ENCODE data around the gene RFWD3.
A peak's percentile ranks its signal among the peaks of the same experiment; 100 is the strongest.

Gene RFWD3

GRCh38 chr16:74611721-74612120 lies 55.0 kb downstream of the RFWD3 start:
- DNase-seq = no peak

GRCh38 chr16:74608944-74609343 lies 57.7 kb downstream of the RFWD3 start:
- peak; percentile 55 for DNase-seq

- DNase-seq = no peak
Measured at GRCh38 chr16:74608381-74608780, 58.3 kb downstream of the RFWD3 start.

DNA sequence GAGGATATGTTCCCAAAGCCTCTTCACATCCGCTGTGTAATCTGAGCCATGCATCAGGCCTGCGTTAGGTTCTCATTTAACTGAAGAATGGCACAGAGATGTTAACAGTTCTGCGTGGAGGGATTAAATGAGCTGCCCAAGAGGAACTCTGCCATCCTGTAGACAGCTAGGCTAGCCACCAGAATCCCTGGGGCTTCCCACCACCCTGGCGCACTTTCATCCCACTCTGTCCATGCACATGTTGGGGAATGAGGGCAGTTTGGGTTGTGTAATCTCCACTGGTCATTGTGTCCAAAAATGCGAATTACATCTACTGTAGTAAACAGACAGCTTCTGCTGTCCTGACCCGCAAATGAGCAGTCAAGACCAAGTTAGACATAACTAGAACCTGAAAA lies 58.7 kb downstream of the RFWD3 start:
- DNase-seq = no peak

GRCh38 chr16:74607310-74607961 lies 59.2 kb downstream of the RFWD3 start:
- DNase-seq = no peak

- DNase-seq = peak; percentile 88
Measured at GRCh38 chr16:74606521-74607309, 60.0 kb downstream of the RFWD3 start, which contains the start of gene GLG1. Gene GLG1 (minus strand): TSS chr16:74607114. CDS start chr16:74607094, 20 bp downstream.

- no peak for DNase-seq
Measured at GRCh38 chr16:74605746-74606520, 60.7 kb downstream of the RFWD3 start.

DNA sequence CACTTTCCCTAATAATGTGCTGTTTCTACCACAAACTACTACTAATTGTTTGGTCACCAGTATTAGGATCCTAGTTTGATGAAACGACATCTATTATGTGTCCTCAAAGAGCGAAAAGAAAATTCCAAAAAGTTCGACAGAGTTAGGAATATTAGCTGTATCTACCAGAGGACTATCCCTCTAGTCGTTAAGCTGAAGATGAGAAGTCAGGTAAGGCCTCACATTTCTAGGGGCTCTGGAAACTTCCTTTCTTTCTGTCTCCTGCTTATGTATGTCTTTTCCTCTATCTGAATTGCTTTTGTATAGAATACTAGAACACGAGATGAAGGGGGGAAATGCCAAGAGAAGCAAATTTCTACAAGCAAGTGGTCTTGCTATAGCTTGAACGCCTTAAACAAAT lies 61.3 kb downstream of the RFWD3 start:
- DNase-seq = no peak

DNA sequence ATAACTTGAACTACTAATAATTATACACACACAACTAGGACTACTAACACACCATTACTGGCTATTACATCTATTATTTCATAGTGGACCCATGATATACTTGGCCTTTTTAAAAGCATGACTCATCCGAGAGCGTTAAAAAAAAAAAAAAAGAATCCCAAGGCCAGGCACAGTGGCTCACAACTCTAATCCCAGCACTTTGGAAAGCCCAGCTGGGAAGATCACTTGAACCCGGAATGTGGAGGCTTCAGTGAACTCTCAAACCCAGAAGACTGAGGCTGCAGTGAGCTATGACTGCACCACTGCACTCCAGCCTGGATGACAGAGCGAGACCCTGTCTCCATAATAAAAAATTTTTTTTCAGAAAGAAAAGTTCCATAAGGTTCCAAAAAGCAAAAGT lies 62.8 kb downstream of the RFWD3 start:
- no peak for DNase-seq

GRCh38 chr16:74601126-74601871 lies 65.4 kb downstream of the RFWD3 start:
- peak; percentile 76 for DNase-seq

DNA sequence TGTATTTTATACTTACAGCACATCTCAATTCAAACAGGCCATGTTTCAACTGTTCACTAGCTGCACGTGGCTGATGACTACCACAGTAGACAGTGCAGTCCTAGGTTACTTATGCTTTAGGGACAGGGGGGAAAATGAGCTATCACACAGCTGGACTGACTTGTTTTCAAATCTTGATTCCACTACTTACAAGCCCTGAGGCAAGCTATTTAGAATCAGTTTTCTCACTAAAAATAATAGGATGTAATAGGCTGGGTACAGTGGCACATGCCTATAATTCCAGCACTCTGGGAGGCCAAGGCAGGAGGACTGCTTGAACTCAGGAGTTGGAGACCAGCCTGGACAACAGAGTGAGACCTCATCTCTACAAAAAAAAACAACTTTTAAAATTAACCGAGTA lies 70.1 kb downstream of the RFWD3 start:
- no peak for DNase-seq

DNA sequence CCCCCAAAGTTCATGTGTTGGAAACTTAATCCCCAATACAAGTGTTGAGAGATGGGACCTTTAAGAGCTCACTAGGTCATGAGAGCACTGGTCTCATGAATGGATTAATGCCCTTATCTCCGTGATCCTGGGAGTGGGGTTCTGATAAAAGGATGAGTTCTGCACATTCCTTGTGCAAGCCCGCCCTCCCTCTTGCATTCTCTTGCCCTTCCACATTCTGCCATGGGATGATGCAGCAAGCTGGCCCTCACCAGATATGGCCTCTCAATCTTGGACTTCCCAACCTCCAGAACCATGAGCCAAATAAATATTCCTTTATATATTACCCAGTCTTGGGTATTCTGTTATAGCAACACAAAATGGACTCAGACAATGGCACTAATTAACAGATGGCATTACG lies 73.8 kb downstream of the RFWD3 start:
- DNase-seq = no peak

DNA sequence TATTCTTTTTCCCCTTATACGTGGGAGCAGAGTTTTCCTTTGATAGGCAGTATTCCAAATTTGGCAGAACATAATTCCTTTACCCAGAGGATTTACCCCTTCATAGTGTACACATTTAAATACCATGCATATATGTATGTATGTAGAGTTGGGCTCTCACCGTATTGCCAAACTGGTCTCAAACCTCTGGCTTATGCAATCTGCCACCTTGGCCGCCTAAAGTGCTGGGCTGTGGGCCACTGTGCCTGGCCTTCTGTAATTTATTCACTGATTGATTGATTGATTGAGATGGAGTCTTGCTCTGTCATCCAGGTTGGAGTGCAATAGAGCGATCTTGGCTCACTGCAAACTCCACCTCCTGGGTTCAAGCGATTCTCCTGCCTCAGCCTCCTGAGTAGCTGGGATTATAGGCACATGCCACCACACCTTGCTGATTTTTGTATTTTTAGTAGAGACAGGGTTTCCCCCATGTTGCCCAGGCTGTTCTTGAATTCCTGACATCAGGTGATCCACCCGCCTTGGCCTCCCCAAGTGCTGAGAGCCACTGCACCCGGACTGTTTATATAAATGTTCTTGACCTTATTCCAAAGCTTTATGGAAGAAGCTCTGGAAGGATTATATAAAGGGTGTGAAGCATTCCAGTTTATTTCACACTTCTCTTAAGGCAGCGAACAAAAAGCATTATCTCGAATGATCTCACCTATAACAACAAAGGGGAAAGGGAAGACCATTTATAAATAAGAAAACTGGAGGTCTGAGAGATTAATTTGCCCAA lies 74.6 kb downstream of the RFWD3 start:
- no peak for DNase-seq

DNA sequence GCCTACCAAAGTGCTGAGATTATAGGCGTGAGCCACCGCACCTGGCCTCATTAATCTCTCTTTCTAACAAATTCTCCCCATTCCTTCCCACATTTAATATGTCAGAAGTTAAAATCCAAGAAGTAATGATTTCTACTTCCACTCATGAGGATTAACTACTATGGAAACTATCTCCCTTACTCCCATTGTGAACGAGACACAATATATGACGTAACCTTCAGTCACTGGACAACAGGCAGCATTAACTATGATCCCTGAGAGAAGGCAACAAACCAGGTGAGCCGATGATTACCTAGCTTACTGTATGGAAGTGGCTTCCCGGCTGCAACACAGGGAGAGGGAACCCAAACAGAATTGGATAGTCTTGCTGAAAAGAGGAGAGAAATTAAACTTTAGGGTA lies 79.7 kb downstream of the RFWD3 start:
- DNase-seq = no peak

DNA sequence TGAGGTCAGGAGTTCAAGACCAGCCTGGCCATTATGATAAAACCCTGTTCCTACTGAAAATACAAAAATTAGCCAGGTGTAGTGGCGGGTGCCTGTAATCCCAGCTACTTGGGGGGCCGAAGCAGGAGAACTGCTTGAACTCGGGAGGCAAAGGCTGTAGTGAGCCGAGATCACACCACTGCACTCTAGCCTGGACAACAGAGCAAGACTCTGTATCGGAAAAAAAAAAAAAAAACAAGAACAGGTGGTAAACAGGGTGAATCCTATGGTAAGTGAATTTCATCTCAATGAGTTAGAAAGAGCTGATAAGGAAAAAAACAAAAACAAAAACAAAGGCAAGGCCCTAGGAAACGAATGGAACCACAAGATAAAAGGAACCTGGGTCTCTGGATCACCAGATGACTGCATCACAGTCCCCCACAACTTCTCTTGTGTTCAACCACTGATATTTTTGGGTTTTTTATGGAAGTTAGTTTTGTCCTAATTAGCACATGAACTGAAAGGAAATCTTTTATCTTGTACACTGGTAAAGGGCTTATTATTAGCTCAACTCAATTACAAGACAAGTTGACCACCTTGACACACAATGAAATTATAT lies 80.7 kb downstream of the RFWD3 start:
- DNase-seq = no peak

GRCh38 chr16:74583926-74584666 lies 82.6 kb downstream of the RFWD3 start:
- no peak for DNase-seq

- no peak for DNase-seq
Measured at GRCh38 chr16:74582970-74583369, 83.7 kb downstream of the RFWD3 start.

DNA sequence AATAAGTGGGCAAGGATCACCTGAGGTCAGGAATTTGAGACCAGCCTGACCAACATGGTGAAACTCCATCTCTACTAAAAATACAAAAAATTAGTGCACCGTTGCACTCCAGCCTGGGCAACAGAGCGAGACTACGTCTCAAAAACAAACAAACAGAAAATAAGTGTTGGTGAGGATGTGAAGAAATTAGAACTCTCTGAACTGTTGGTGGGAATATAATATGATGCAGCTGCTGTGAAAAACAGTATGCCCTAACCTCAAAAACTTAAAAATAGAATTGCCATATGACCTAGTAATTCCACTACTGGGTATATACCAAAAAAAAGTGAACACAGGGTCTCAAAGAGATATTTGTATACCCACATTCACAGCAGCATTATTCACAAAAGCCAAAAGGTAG lies 85.8 kb downstream of the RFWD3 start:
- DNase-seq = no peak

- DNase-seq = no peak
Measured at GRCh38 chr16:74578838-74579237, 87.8 kb downstream of the RFWD3 start.

GRCh38 chr16:74578433-74578832 lies 88.2 kb downstream of the RFWD3 start:
- no peak for DNase-seq

DNA sequence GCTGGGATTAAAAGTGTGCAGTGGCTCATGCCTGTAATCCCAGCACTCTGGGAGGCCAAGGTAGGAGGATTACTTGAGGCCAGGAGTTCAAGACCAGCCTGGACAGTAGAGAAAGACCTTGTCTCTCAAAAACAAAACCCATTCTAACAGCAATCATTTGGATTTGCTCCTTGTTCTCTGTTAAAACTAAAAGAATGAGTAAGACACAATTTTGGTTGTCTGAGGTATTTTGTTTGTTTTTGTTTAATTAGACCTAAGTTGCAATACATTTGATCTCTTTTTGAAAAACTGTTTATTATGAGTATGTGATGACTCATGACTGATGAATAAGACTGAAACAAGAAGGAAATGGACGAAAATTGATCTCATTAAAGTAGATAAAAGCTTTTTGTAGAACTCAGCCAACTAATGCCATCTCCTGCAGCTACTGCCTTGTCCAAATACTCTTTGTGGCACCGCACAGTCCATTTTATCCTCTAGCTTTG lies 88.8 kb downstream of the RFWD3 start:
- DNase-seq = no peak

Measured in CD4-positive, alpha-beta T cell treated with Interleukin-15 for 1 hour (primary cell).